Left ventricle myocardium inferior (tissue), 1 donor: ENCODE data around the gene TP53I3. TPM values are rescaled to one million over a fixed set of nuclear protein-coding genes. Genes with fewer than 3 reads are reported as not detected.
A peak's percentile ranks its signal among the peaks of the same experiment; 100 is the strongest.
"Not testable (repeated sequence)": the region's sequence is repeated elsewhere in the genome, so short reads cannot be mapped to it uniquely, and the experiment has no call there.

Experiments used
- DNase-seq: peaks from one replicate; pipeline ENCODE4 v3.0.0-alpha.2; 2020
- H3K27ac ChIP-seq: fragments of 200-600 bp; replicated peaks from 2 replicates; pipeline ENCODE4 v1.8.0; 2021
- H3K27me3 ChIP-seq: fragments of 200-600 bp; 2 replicates; pipeline ENCODE4 v1.8.0; 2021; ENCODE audit warnings: low read depth
- H3K36me3 ChIP-seq: fragments of 200-600 bp; 2 replicates; pipeline ENCODE4 v1.8.0; 2021
- H3K4me1 ChIP-seq: fragments of 200-600 bp; 2 replicates; pipeline ENCODE4 v1.8.0; 2021
- H3K4me3 ChIP-seq: fragments of 200-600 bp; 2 replicates; pipeline ENCODE4 v1.8.0; 2021; ENCODE audit warnings: mild to moderate bottlenecking, moderate library complexity
- H3K9me3 ChIP-seq: fragments of 200-600 bp; replicated peaks from 2 replicates; pipeline ENCODE4 v1.8.0; 2021
- CTCF ChIP-seq: fragments of 200-600 bp; IDR thresholded peaks from 2 replicates; pipeline ENCODE4 v1.8.0; 2021; ENCODE audit warnings: antibody characterized with exemption, mild to moderate bottlenecking, borderline replicate concordance
- intact Hi-C: fragments of 100-400 bp; cut with micrococcal nuclease; formaldehyde crosslinking; loops from one replicate; pipeline ENCODE4 v1.11.0; 2022
- total RNA-seq: library from RNA; stranded (reverse); fragmentation: NEBNext Ultra II Directional; extraction: Animal tissue kit (Norgen Biotek cat#: 25700); gene quantifications from one replicate; pipeline ENCODE4 v1.2.1, GENCODE V29; 2021
- donor health status: DM: no; HTN: yes; CAD: no; lungs with severe emphysema.

Gene TP53I3
- total RNA-seq, 1 donor from 2014 or later: 7.5 TPM

- intact Hi-C loops: no loop called here
- Histone ChIP-seq H3K27me3 (no peaks in the 10 kb centered on the region), H3K36me3 (peaks cover 7% of the 10 kb centered on the region), H3K9me3 (peaks cover 33% of the 10 kb centered on the region), H3K4me1 (peaks cover 5% of the 10 kb centered on the region), H3K27ac (peak overlapping the region; percentile 65), H3K4me3 (no peak overlapping the region)
- TF ChIP-seq CTCF: no peak
- DNase-seq: no peak
These were observed 26.8 kb upstream of the TP53I3 start for GRCh38 chr2:24111407-24111901.

GRCh38 chr2:24110660-24111303 lies 26.1 kb upstream of the TP53I3 start:
- Histone ChIP-seq H3K4me3 (no peak overlapping the region), H3K4me1 (peaks cover 5% of the 10 kb centered on the region), H3K36me3 (peaks cover 7% of the 10 kb centered on the region), H3K27ac (peak overlapping the region; percentile 65), H3K9me3 (peaks cover 36% of the 10 kb centered on the region), H3K27me3 (no peaks in the 10 kb centered on the region)
- no peak for DNase-seq
- intact Hi-C loops: no loop called here
- TF ChIP-seq CTCF: no peak

GRCh38 chr2:24109431-24109830 lies 24.8 kb upstream of the TP53I3 start:
- intact Hi-C loops: not testable (repeated sequence)

GRCh38 chr2:24107336-24107735 lies 22.7 kb upstream of the TP53I3 start:
- no peak overlapping the region for H3K4me3 ChIP-seq
- peaks cover 25% of the 10 kb centered on the region for H3K9me3 ChIP-seq
- H3K4me1 ChIP-seq: peaks cover 5% of the 10 kb centered on the region
- H3K27ac ChIP-seq: no peak overlapping the region
- no peak for DNase-seq
- no peak for TF ChIP-seq CTCF
- intact Hi-C loops: no loop called here
- no peaks in the 10 kb centered on the region for H3K36me3 ChIP-seq
- H3K27me3 ChIP-seq: no peaks in the 10 kb centered on the region

More at GRCh38 chr2:24109431-24109830, 24.8 kb upstream of the TP53I3 start:
- not testable (repeated sequence) for DNase-seq, H3K4me1 ChIP-seq, H3K27ac ChIP-seq, H3K4me3 ChIP-seq, H3K27me3 ChIP-seq, H3K36me3 ChIP-seq
- peaks cover 28% of the 10 kb centered on the region for H3K9me3 ChIP-seq

GRCh38 chr2:24106786-24107185 lies 22.2 kb upstream of the TP53I3 start:
- Histone ChIP-seq H3K9me3 (peaks cover 25% of the 10 kb centered on the region), H3K27me3 (no peaks in the 10 kb centered on the region), H3K36me3 (no peaks in the 10 kb centered on the region), H3K4me1 (peaks cover 4% of the 10 kb centered on the region), H3K4me3 (no peak overlapping the region), H3K27ac (no peak overlapping the region)
- intact Hi-C loops: no loop called here
- no peak for TF ChIP-seq CTCF
- DNase-seq: no peak

GRCh38 chr2:24105816-24106215 lies 21.2 kb upstream of the TP53I3 start:
- no peak for DNase-seq
- Histone ChIP-seq H3K9me3 (peaks cover 25% of the 10 kb centered on the region), H3K27ac (no peak overlapping the region), H3K4me1 (no peaks in the 10 kb centered on the region), H3K27me3 (no peaks in the 10 kb centered on the region), H3K4me3 (no peak overlapping the region), H3K36me3 (no peaks in the 10 kb centered on the region)
- TF ChIP-seq CTCF: no peak
- intact Hi-C loops: no loop called here
